Progenitor cell of endocrine pancreas (in vitro differentiated cells): ENCODE results near the gene TARBP2. TPM values are rescaled to one million over a fixed set of nuclear protein-coding genes. Genes with fewer than 3 reads are reported as not detected.

Experiments
- DNase-seq: peaks from one replicate; pipeline ENCODE4 v3.0.0; 2021; ENCODE audit warnings: low spot score; ENCODE audit not compliant: unreplicated experiment
- H3K27ac Mint-ChIP-seq: 2 replicates; pipeline ENCODE4 v1.8.0; 2021; ENCODE audit warnings: mild to moderate bottlenecking, moderate library complexity, mixed read lengths
- H3K27me3 Mint-ChIP-seq: 2 replicates; pipeline ENCODE4 v1.8.0; 2021; ENCODE audit warnings: mixed read lengths
- H3K36me3 Mint-ChIP-seq: 2 replicates; pipeline ENCODE4 v1.8.0; 2022; ENCODE audit warnings: mixed read lengths; ENCODE audit not compliant: insufficient read depth
- H3K4me1 Mint-ChIP-seq: 2 replicates; pipeline ENCODE4 v1.8.0; 2021; ENCODE audit warnings: low read depth, mixed read lengths
- H3K4me3 Mint-ChIP-seq: 2 replicates; pipeline ENCODE4 v1.8.0; 2021; ENCODE audit warnings: low read depth, mild to moderate bottlenecking, moderate library complexity, mixed read lengths
- H3K9me3 Mint-ChIP-seq: 2 replicates; pipeline ENCODE4 v1.8.0; 2021; ENCODE audit warnings: low read depth, mixed read lengths
- CTCF ChIP-seq: fragments of 200-600 bp; sonication (generic); IDR thresholded peaks from one replicate; pipeline ENCODE4 v1.5.0; 2021; ENCODE audit warnings: antibody characterized with exemption, mild to moderate bottlenecking; ENCODE audit not compliant: unreplicated experiment
- total RNA-seq: library from RNA; stranded (reverse); gene quantifications from 2 replicates; pipeline ENCODE4 v1.2.1, GENCODE V29; 2021

Gene TARBP2
- total RNA-seq, 1 donor from 2014 or later = 61.5 TPM

GRCh38 chr12:53499266-53500141, 1.6 kb upstream of the TARBP2 start, which contains the start of gene MAP3K12:
MAP3K12 (minus strand) TSS chr12:53499458; CDS start chr12:53487391, 12,067 bp downstream.
- Mint-ChIP-seq H3K9me3 (no peaks in the 10 kb centered on the region), H3K36me3 (no peaks in the 10 kb centered on the region), H3K27me3 (no peaks in the 10 kb centered on the region), H3K4me3 (peak within 1 kb of the TSS; percentile 90), H3K4me1 (peaks cover 22% of the 10 kb centered on the region), H3K27ac (peak within 1 kb of the TSS; percentile 98)
- no peak for TF ChIP-seq CTCF
- DNase-seq = no peak

- no peaks in the 10 kb centered on the region for H3K36me3 Mint-ChIP-seq
- H3K9me3 Mint-ChIP-seq = no peaks in the 10 kb centered on the region
- peak overlapping the region; percentile 98 for H3K27ac Mint-ChIP-seq
- peak overlapping the region; percentile 90 for H3K4me3 Mint-ChIP-seq
- no peaks in the 10 kb centered on the region for H3K27me3 Mint-ChIP-seq
- peaks cover 22% of the 10 kb centered on the region for H3K4me1 Mint-ChIP-seq
- TF ChIP-seq CTCF = no peak
- DNase-seq = no peak
These were observed 824 bp upstream of the TARBP2 start for GRCh38 chr12:53500142-53500775.

GRCh38 chr12:53501615-53502181, 615 bp downstream of the TARBP2 start:
- Mint-ChIP-seq H3K27ac (peak overlapping the region; percentile 98), H3K4me1 (peaks cover 18% of the 10 kb centered on the region), H3K9me3 (no peaks in the 10 kb centered on the region), H3K36me3 (no peaks in the 10 kb centered on the region), H3K27me3 (no peaks in the 10 kb centered on the region), H3K4me3 (peak overlapping the region; percentile 90)
- no peak for DNase-seq
- TF ChIP-seq CTCF = no peak

- Mint-ChIP-seq H3K9me3 (no peaks in the 10 kb centered on the region), H3K4me3 (peak overlapping the region; percentile 90), H3K27me3 (no peaks in the 10 kb centered on the region), H3K27ac (peak overlapping the region; percentile 94), H3K4me1 (peaks cover 18% of the 10 kb centered on the region), H3K36me3 (no peaks in the 10 kb centered on the region)
- TF ChIP-seq CTCF = no peak
- DNase-seq = no peak
These were observed 1.2 kb downstream of the TARBP2 start for GRCh38 chr12:53502331-53502730.
